Chondrocyte (in vitro differentiated cells): ENCODE data around the gene ABHD16B. TPM values are rescaled to one million over a fixed set of nuclear protein-coding genes. Genes with fewer than 3 reads are reported as not detected.

Experiments used
- DNase-seq: peaks from one replicate; pipeline ENCODE4 v3.0.0; 2021; ENCODE audit warnings: mixed read lengths, low spot score
- H3K27ac Mint-ChIP-seq: one replicate; pipeline ENCODE4 v1.8.0; 2021; ENCODE audit warnings: mild to moderate bottlenecking, moderate library complexity, mixed read lengths; ENCODE audit not compliant: unreplicated experiment
- H3K27me3 Mint-ChIP-seq: 2 replicates; pipeline ENCODE4 v1.8.0; 2021; ENCODE audit warnings: low read depth, mixed read lengths
- H3K36me3 Mint-ChIP-seq: 2 replicates; pipeline ENCODE4 v1.8.0; 2021; ENCODE audit warnings: low read depth, mixed read lengths
- H3K4me1 Mint-ChIP-seq: 2 replicates; pipeline ENCODE4 v1.8.0; 2021; ENCODE audit warnings: low read depth, mild to moderate bottlenecking, mixed read lengths
- H3K4me3 Mint-ChIP-seq: one replicate; pipeline ENCODE4 v1.8.0; 2021; ENCODE audit warnings: mild to moderate bottlenecking, moderate library complexity, mixed read lengths; ENCODE audit not compliant: unreplicated experiment
- H3K9me3 Mint-ChIP-seq: 2 replicates; pipeline ENCODE4 v1.8.0; 2021; ENCODE audit warnings: low read depth, mixed read lengths
- CTCF ChIP-seq: fragments of 200-600 bp; sonication (generic); IDR thresholded peaks from 2 replicates; pipeline ENCODE4 v1.5.0; 2021; ENCODE audit warnings: antibody characterized with exemption, mild to moderate bottlenecking, moderate library complexity
- total RNA-seq: library from RNA; stranded (reverse); gene quantifications from 3 replicates; pipeline ENCODE4 v1.2.1, GENCODE V29; 2021

The ABHD16B gene
- total RNA-seq, 1 donor from 2014 or later = not detected

GRCh38 chr20:63889241-63890200 is 28.2 kb downstream of the ABHD16B start:
- H3K27me3 Mint-ChIP-seq = no peaks in the 10 kb centered on the region
- H3K4me3 Mint-ChIP-seq = no peak overlapping the region
- no peak for DNase-seq
- peaks cover 13% of the 10 kb centered on the region for H3K36me3 Mint-ChIP-seq
- TF ChIP-seq CTCF = no peak
- no peaks in the 10 kb centered on the region for H3K9me3 Mint-ChIP-seq
- H3K4me1 Mint-ChIP-seq = peaks cover 7% of the 10 kb centered on the region
- no peak overlapping the region for H3K27ac Mint-ChIP-seq

DNA sequence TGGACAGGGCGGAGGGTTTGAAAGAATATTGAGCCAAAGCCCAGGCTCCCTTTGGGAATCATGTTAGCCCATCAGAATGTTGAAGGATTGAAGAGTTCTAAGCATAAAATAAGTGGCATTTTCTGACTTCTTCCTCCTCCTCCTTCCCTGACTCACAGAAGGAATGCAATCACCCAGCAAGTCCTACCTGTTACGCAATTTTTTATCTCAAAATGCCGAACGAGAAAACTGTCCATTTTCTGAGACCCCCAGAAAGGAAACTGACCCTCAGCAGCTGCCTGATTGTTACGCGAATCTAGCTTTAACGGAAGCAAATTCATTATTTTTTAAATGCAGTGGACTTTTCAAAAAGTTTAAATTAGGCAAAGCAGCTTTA is 28.9 kb downstream of the ABHD16B start:
- peaks cover 8% of the 10 kb centered on the region for H3K4me1 Mint-ChIP-seq
- no peak overlapping the region for H3K27ac Mint-ChIP-seq
- H3K9me3 Mint-ChIP-seq = no peaks in the 10 kb centered on the region
- DNase-seq = no peak
- no peaks in the 10 kb centered on the region for H3K27me3 Mint-ChIP-seq
- peaks cover 12% of the 10 kb centered on the region for H3K36me3 Mint-ChIP-seq
- H3K4me3 Mint-ChIP-seq = no peak overlapping the region
- no peak for TF ChIP-seq CTCF

GRCh38 chr20:63890616-63891015 is 29.3 kb downstream of the ABHD16B start:
- Mint-ChIP-seq H3K4me3 (no peak overlapping the region), H3K4me1 (peaks cover 8% of the 10 kb centered on the region), H3K27ac (no peak overlapping the region), H3K27me3 (no peaks in the 10 kb centered on the region), H3K36me3 (peaks cover 10% of the 10 kb centered on the region), H3K9me3 (no peaks in the 10 kb centered on the region)
- no peak for TF ChIP-seq CTCF
- no peak for DNase-seq

DNA sequence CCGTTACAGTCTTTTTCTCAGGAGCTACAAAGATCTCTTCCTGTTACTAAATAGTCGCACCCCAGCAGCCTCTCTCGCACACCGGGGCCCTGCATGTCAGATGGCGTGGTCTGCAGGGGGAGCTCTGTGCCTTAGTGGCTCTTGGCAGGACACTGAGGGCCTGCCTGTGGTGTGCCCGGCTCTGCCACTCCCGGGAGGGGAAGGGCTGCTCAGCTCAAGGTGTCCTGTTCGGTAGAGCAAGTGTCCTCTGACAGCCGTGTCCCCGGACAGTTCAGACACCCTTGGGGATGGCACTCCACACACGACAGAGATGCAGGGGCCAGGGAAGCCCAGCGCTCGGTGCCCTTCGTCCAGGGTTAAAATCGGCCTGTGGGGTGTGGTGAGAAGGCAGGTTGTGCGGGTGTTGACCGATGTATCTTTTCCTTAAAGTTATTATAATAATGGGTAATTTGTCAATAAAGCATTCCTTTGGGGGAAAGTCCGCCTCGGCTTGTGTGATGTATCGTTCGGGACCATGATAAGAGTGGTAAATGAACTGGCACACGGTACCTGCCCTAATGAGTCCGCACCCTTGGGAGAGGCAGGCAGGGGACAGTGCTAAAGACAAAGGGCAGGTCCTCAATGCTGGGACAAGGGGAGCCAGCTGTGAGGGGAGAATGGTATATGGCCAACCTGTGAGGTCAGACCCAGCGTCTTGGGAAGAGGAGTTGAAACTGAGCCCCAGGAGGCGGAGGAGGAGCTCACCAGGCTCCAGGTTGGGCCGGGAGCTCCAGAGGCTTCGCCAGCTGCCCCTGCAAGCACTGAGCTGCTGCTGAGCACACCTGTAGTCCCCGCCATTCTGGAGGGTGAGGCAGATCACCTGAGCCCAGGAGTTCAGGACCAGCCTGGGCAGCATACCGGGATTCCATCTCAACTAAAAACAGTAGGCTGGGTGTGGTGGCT is 30.0 kb downstream of the ABHD16B start:
- DNase-seq = no peak
- H3K27ac Mint-ChIP-seq = no peak overlapping the region

More for the DNA sequence above, 30.0 kb downstream of the ABHD16B start:
- no peak overlapping the region for H3K4me3 Mint-ChIP-seq
- no peaks in the 10 kb centered on the region for H3K27me3 Mint-ChIP-seq
- TF ChIP-seq CTCF = no peak
- H3K9me3 Mint-ChIP-seq = no peaks in the 10 kb centered on the region
- H3K4me1 Mint-ChIP-seq = peaks cover 14% of the 10 kb centered on the region
- H3K36me3 Mint-ChIP-seq = peaks cover 10% of the 10 kb centered on the region
